ENCODE results near the gene IER3IP1. TPM values are rescaled to one million over a fixed set of nuclear protein-coding genes. Genes with fewer than 3 reads are reported as not detected.

The IER3IP1 gene
- total RNA-seq: 14.8 and 15.9 TPM in 2 replicates
- long read RNA-seq, transcript IER3IP1-201 (3 exons, 3,689 nt): major isoform, 667 of 670 reads
- long read RNA-seq, partial matches to known transcripts: 0 of 670 reads
- long read RNA-seq, other reads (novel, unspliced or antisense): 3 of 670 reads

- no peaks in the 10 kb centered on the region for H3K9me3 Mint-ChIP-seq (ENCODE audit: unreplicated experiment)
- TF ChIP-seq CTCF (IDR thresholded peaks at IDR 0.05): peak; percentile 30
- DNase-seq (ENCODE audit: extremely low spot score, unreplicated experiment): peak; percentile 96
- H3K27me3 Mint-ChIP-seq (ENCODE audit: unreplicated experiment): peaks cover 25% of the 10 kb centered on the region
- no peaks in the 10 kb centered on the region for H3K36me3 Mint-ChIP-seq (ENCODE audit: unreplicated experiment)
- H3K27ac Mint-ChIP-seq (ENCODE audit: unreplicated experiment): no peak within 1 kb of the TSS
- H3K4me1 Mint-ChIP-seq (ENCODE audit: unreplicated experiment): no peaks in the 10 kb centered on the region
- H3K4me3 Mint-ChIP-seq (ENCODE audit: unreplicated experiment): peak within 1 kb of the TSS; percentile 24
Measured at GRCh38 chr18:47175898-47176575, at the start of gene IER3IP1. Gene IER3IP1 (minus strand): TSS chr18:47176364. CDS start chr18:47176277, 87 bp downstream.

- peak; percentile 65 for TF ChIP-seq CTCF (IDR thresholded peaks at IDR 0.05)
- Mint-ChIP-seq H3K27ac (ENCODE audit: unreplicated experiment) (no peak overlapping the region), H3K9me3 (ENCODE audit: unreplicated experiment) (no peaks in the 10 kb centered on the region), H3K27me3 (ENCODE audit: unreplicated experiment) (peaks cover 72% of the 10 kb centered on the region), H3K36me3 (ENCODE audit: unreplicated experiment) (no peaks in the 10 kb centered on the region), H3K4me3 (ENCODE audit: unreplicated experiment) (no peak overlapping the region), H3K4me1 (ENCODE audit: unreplicated experiment) (no peaks in the 10 kb centered on the region)
- no peak for DNase-seq (ENCODE audit: extremely low spot score, unreplicated experiment)
Measured at GRCh38 chr18:47215554-47216138, 39.5 kb upstream of the IER3IP1 start.

GRCh38 chr18:47209171-47209570, 33.0 kb upstream of the IER3IP1 start:
- TF ChIP-seq CTCF (IDR thresholded peaks at IDR 0.05): no peak
- H3K9me3 Mint-ChIP-seq (ENCODE audit: unreplicated experiment): no peaks in the 10 kb centered on the region
- peaks cover 65% of the 10 kb centered on the region for H3K27me3 Mint-ChIP-seq (ENCODE audit: unreplicated experiment)
- no peaks in the 10 kb centered on the region for H3K36me3 Mint-ChIP-seq (ENCODE audit: unreplicated experiment)
- DNase-seq (ENCODE audit: extremely low spot score, unreplicated experiment): no peak
- no peaks in the 10 kb centered on the region for H3K4me1 Mint-ChIP-seq (ENCODE audit: unreplicated experiment)
- H3K27ac Mint-ChIP-seq (ENCODE audit: unreplicated experiment): no peak overlapping the region
- H3K4me3 Mint-ChIP-seq (ENCODE audit: unreplicated experiment): no peak overlapping the region

- no peak for DNase-seq (ENCODE audit: extremely low spot score, unreplicated experiment)
- H3K27ac Mint-ChIP-seq (ENCODE audit: unreplicated experiment): no peak overlapping the region
- H3K36me3 Mint-ChIP-seq (ENCODE audit: unreplicated experiment): no peaks in the 10 kb centered on the region
- no peak overlapping the region for H3K4me3 Mint-ChIP-seq (ENCODE audit: unreplicated experiment)
- no peak for TF ChIP-seq CTCF (IDR thresholded peaks at IDR 0.05)
- H3K27me3 Mint-ChIP-seq (ENCODE audit: unreplicated experiment): peaks cover 61% of the 10 kb centered on the region
- H3K9me3 Mint-ChIP-seq (ENCODE audit: unreplicated experiment): no peaks in the 10 kb centered on the region
- H3K4me1 Mint-ChIP-seq (ENCODE audit: unreplicated experiment): no peaks in the 10 kb centered on the region
Measured at GRCh38 chr18:47206945-47207637, 30.9 kb upstream of the IER3IP1 start.
